Prostate gland (tissue), 2 donors: ENCODE results near the gene PTGR2. TPM values are rescaled to one million over a fixed set of nuclear protein-coding genes. Genes with fewer than 3 reads are reported as not detected.
"Not testable (repeated sequence)": the region's sequence is repeated elsewhere in the genome, so short reads cannot be mapped to it uniquely, and the experiment has no call there.

ENCODE experiments used
- DNase-seq: peaks from one replicate; pipeline ENCODE4 v3.0.0-alpha.2; 2019; ENCODE audit warnings: low spot score
- H3K27ac ChIP-seq, 2 donors: fragments of 200-600 bp; sonication (generic); 2 replicates each; pipeline ENCODE4 v1.5.1; 2017 to 2019
- H3K27me3 ChIP-seq: fragments of 200-600 bp; sonication (generic); replicated peaks from 2 replicates; pipeline ENCODE4 v1.5.1; 2019; ENCODE audit not compliant: insufficient read depth
- H3K36me3 ChIP-seq, 2 donors: fragments of 200-600 bp; sonication (generic); 1 replicate in 1 of 2; 2 replicates in 1 of 2; pipeline versions ENCODE4 v1.5.1 to v1.8.1; 2017 to 2019
- H3K4me1 ChIP-seq: fragments of 200-600 bp; sonication (generic); replicated peaks from 2 replicates; pipeline ENCODE4 v1.5.1; 2019
- H3K4me3 ChIP-seq, 2 donors: fragments of 200-600 bp; sonication (generic); 2 replicates each; pipeline ENCODE4 v1.5.1; 2017 to 2019
- H3K9me3 ChIP-seq: fragments of 200-600 bp; sonication (generic); 2 replicates; pipeline ENCODE4 v1.5.1; 2017
- POLR2A ChIP-seq: fragments of 450-650 bp; IDR thresholded peaks from one replicate; pipeline ENCODE4 v1.6.1; 2016; ENCODE audit warnings: antibody characterized with exemption, mild to moderate bottlenecking
- POLR2AphosphoS5 ChIP-seq: sonication (generic); formaldehyde crosslinking; IDR thresholded peaks from one replicate; pipeline ENCODE4 v1.6.1; 2017; ENCODE audit warnings: antibody characterized with exemption
- WGBS: methylation state at CpG from one replicate; pipeline ENCODE4 v1.1.5; 2018; 5-methylcytosine and 5-hydroxymethylcytosine counted together
- intact Hi-C: fragments of 100-400 bp; cut with DNase I; formaldehyde crosslinking; loops from one replicate; pipeline ENCODE4 v1.14.2; 2022
- total RNA-seq, 2 donors: library from RNA; depleted of rRNA; stranded (reverse); fragments of >200 nt; gene quantifications; one replicate each; pipeline ENCODE4 v1.1.0, GENCODE V29; 2016
- TF ChIP-seq, protein P1 (sequence below), 4 experiments: fragments of 200-600 bp in 2 of 4; fragments of 450-650 bp in 2 of 4; sonication (generic) in 2 of 4; IDR thresholded peaks; 1 replicate in 3 of 4; 2 replicates in 1 of 4; pipeline ENCODE4 v1.5.1; 2016 to 2019; ENCODE audit warnings: antibody characterized with exemption in 4 of 4, mild to moderate bottlenecking in 2 of 4, moderate library complexity in 2 of 4

The PTGR2 gene
- total RNA-seq, 2 donors from 2014 or later, result 10.7 to 13.6 TPM

GRCh38 chr14:73894180-73894687 lies 42.6 kb downstream of the PTGR2 start:
- H3K27ac ChIP-seq, H3K9me3 ChIP-seq, H3K36me3 ChIP-seq, H3K4me1 ChIP-seq, intact Hi-C loops, H3K4me3 ChIP-seq, H3K27me3 ChIP-seq: not testable (repeated sequence)
- peak; percentile 66 for TF ChIP-seq POLR2AphosphoS5
- DNase-seq, result peak; percentile 12
- 85% methylated on average over 6 of the region's 6 CpGs for WGBS

- no peak overlapping the region for H3K4me3 ChIP-seq
- no peak for DNase-seq
- no peaks in the 10 kb centered on the region for H3K27me3 ChIP-seq
- TF ChIP-seq, protein P1, sequence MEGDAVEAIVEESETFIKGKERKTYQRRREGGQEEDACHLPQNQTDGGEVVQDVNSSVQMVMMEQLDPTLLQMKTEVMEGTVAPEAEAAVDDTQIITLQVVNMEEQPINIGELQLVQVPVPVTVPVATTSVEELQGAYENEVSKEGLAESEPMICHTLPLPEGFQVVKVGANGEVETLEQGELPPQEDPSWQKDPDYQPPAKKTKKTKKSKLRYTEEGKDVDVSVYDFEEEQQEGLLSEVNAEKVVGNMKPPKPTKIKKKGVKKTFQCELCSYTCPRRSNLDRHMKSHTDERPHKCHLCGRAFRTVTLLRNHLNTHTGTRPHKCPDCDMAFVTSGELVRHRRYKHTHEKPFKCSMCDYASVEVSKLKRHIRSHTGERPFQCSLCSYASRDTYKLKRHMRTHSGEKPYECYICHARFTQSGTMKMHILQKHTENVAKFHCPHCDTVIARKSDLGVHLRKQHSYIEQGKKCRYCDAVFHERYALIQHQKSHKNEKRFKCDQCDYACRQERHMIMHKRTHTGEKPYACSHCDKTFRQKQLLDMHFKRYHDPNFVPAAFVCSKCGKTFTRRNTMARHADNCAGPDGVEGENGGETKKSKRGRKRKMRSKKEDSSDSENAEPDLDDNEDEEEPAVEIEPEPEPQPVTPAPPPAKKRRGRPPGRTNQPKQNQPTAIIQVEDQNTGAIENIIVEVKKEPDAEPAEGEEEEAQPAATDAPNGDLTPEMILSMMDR (IDR thresholded peaks at IDR 0.05), result no peak
- TF ChIP-seq POLR2A (no peak), POLR2AphosphoS5 (no peak)
- no peaks in the 10 kb centered on the region for H3K36me3 ChIP-seq
- H3K4me1 ChIP-seq, result no peaks in the 10 kb centered on the region
- WGBS, result 34% methylated on average over 1 of the region's 1 CpG
- intact Hi-C loops, result no loop called here
- H3K27ac ChIP-seq, result no peak overlapping the region
- H3K9me3 ChIP-seq, result no peaks in the 10 kb centered on the region
These were observed 44.3 kb downstream of the PTGR2 start for GRCh38 chr14:73895939-73896338.

DNA sequence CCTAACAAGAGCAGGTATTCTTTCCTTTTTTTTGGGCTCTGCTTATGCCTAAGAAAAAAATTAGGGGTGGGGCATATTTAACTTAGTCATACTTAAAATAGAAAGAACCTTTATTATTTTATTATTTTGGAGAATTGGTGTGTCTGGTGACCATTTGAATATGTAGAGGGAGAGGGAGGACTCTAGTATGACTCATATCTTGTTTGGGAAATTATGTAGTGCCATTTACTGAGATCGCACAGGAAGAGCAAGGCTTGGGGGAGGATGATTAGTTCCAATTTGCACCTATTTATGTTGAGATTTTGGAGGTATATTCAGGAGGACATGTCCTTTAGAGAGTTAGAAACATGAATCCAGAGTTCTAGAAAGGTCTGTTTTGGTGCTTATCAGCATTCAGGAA lies 44.9 kb downstream of the PTGR2 start:
- no peak for DNase-seq
- Histone ChIP-seq H3K4me1 (no peaks in the 10 kb centered on the region), H3K9me3 (no peaks in the 10 kb centered on the region), H3K36me3 (no peaks in the 10 kb centered on the region), H3K4me3 (no peak overlapping the region), H3K27ac (no peak overlapping the region), H3K27me3 (no peaks in the 10 kb centered on the region)
- 85% methylated on average over 1 of the region's 1 CpG for WGBS
- TF ChIP-seq, protein P1 (IDR thresholded peaks at IDR 0.05), result no peak
- no peak for TF ChIP-seq POLR2AphosphoS5
- intact Hi-C loops, result no loop called here

DNA sequence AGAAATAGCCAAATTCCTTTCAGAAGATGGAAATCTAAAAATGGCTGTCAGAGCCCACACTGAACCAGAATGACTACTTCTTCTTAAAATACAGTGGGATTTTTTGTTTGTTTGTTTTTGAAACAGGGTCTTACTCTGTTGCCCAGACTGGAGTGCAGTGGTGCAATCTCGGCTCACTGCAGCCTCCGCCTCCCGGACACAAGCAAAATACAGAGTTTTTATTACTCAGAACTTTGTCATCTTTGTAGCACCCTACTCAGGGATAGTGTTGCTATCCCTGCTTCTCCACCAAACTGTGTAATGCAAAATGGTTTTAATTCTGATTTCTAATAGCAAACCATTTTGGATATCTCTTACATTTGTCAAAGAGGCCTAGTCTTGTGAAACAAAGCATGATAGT lies 51.4 kb downstream of the PTGR2 start:
- TF ChIP-seq, protein P1 (IDR thresholded peaks at IDR 0.05), result no peak
- TF ChIP-seq POLR2AphosphoS5 (no peak), POLR2A (no peak)
- Histone ChIP-seq H3K4me3 (no peak overlapping the region), H3K4me1 (no peaks in the 10 kb centered on the region), H3K9me3 (no peaks in the 10 kb centered on the region), H3K27ac (no peak overlapping the region), H3K36me3 (peaks cover 0 to 10% of the 10 kb centered on the region in 2 donors), H3K27me3 (no peaks in the 10 kb centered on the region)
- 96% methylated on average over 3 of the region's 3 CpGs for WGBS
- DNase-seq, result no peak
- intact Hi-C loops, result no loop called here

GRCh38 chr14:73909681-73910080 lies 58.0 kb downstream of the PTGR2 start:
- H3K9me3 ChIP-seq, result no peaks in the 10 kb centered on the region
- TF ChIP-seq, protein P1 (IDR thresholded peaks at IDR 0.05), result no peak
- TF ChIP-seq POLR2A (no peak), POLR2AphosphoS5 (no peak)
- no peaks in the 10 kb centered on the region for H3K4me1 ChIP-seq
- intact Hi-C loops, result no loop called here
- H3K36me3 ChIP-seq, result peaks cover 0 to 9% of the 10 kb centered on the region in 2 donors
- 91% methylated on average over 1 of the region's 1 CpG for WGBS
- DNase-seq, result no peak
- H3K27me3 ChIP-seq, result no peaks in the 10 kb centered on the region
- H3K4me3 ChIP-seq, result no peak overlapping the region
- no peak overlapping the region for H3K27ac ChIP-seq
